Dermis microvascular lymphatic vessel endothelial cell (primary cell): ENCODE measurements around the gene BABAM1. TPM values are rescaled to one million over a fixed set of nuclear protein-coding genes. Genes with fewer than 3 reads are reported as not detected.
A peak's percentile ranks its signal among the peaks of the same experiment; 100 is the strongest.

ENCODE experiments used
- DNase-seq, 2 donors: peaks; one replicate each; pipeline versions ENCODE4 v3.0.0 to v3.0.0-alpha.2; 2010; ENCODE audit warnings: low read depth in 2 of 2
- total RNA-seq: library from RNA; depleted of rRNA; stranded (reverse); fragments of >200 nt; gene quantifications from 2 replicates; pipeline ENCODE4 v1.2.1, GENCODE V29; 2014

The BABAM1 gene
- total RNA-seq, 1 donor from 2014 or later, result 80.7 TPM

DNA sequence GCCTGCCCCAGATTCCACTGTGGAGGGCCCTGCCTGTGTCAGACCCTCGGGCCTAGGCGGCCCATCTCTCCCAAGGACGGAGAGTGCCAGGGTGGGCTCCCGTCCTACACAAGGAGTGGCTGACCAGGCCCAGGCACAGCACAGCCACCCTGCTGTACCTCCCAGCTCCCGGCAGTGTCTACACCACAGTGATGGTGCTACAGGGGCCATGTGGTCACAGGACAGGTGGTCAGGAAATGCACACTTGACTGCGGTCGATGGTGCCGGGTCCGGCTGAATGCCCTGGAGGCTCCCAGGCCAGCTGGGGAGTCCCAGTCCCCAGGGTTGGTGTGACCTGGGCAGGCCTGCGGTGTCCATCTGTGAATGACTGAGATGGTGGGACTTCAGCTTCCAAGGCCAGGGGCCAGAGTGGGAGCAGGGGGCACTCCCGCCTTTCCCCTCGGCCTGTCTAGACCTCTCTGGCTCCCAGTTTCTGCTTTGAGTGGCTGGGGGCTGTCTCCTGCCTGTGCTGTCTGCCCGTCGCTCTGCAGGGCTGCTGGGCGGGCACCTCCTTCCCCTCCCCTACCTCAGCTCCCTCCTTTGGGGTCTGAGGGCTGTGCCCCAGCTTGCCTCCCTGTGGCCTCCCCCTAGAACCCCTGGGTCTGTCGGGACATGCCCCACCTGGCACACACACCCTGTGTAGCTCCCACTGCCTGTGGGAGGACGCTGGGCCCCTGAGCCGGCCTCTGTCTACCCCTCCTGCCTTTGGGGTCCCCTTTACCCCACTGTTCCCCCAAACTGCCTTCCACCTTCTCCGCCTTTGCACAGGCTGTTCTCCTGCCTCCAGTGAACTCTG lies 54.6 kb downstream of the BABAM1 start:
- DNase-seq, result no peak

DNA sequence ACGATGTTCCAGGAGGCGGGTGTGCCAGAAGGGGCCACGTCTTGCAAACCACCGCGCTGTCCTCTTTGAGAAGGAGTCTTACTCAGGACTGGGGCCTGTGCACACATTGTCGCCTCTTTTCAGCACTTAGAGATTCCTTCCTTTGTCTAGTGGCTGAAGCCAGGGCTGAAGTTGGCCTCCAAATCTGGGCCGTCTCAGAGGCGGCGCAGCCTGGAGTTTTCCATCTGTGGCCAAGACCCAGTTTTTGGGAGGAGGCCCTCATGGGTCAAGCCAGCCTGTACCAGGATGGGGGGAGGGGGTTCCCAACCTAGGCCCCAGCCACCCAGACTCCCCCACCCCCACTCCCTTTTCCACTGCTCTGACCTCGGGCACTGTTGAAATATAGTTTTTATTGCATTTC lies 55.6 kb downstream of the BABAM1 start:
- no peak for DNase-seq

GRCh38 chr19:17323300-17323963 lies 56.2 kb downstream of the BABAM1 start:
- DNase-seq, result no peak

GRCh38 chr19:17323964-17324332 lies 56.7 kb downstream of the BABAM1 start:
- no peak for DNase-seq

GRCh38 chr19:17324357-17325114 lies 57.3 kb downstream of the BABAM1 start:
- DNase-seq, result no peak

- no peak for DNase-seq
Measured at GRCh38 chr19:17325133-17325532, 57.9 kb downstream of the BABAM1 start.

DNA sequence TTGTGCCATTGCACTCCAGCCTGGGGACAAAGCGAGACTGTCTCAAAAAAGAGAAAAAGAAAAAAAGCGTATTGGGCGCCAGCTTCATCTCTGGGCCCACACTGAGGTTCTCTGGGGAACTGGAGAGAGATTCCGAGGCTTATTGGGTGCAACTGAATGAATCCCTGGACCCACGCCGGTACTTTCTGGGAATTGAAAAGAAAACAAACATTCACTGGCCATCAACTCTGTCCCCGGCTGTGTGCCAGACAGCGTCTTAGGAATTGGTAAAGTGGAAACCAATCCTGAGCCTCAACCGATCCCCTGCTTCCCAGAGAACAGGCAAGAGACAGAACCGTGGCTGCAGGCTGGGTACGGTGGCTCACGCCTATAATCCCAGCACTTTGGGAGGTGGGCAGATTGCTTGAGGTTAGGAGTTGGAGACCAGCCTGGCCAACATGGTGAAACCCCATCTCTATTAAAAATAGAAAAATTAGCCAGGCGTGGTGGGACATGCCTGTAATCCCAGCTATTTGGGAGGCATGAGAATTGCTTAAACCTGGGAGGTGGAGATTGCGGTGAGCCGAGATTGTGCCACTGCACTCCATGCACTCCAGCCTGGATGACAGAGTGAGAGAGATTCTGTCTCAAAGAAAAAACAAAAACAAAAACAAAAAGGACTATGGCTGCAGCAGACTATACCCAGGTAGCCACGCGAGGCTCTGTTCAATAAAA lies 58.8 kb downstream of the BABAM1 start:
- no peak for DNase-seq

DNA sequence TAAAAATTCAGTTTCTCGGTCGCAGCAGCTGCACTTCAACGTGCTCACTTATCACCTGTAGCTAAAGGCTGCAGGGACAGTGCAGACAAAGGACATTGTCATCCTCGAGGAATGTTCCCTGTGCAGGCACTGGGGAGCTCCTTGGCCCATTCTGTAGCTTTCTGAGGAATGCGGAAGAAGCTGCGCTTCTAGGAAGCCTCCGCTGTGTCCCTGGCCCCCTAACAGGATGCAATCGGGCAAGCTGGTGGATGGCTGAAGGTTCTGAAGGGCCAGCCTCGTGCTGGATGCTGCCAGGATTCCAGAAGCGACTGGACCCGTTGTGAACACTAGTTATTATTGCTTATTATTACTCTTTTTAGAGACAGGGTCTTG lies 59.3 kb downstream of the BABAM1 start:
- DNase-seq, result no peak

GRCh38 chr19:17327068-17327653 lies 59.9 kb downstream of the BABAM1 start:
- DNase-seq, result no peak

- DNase-seq, result peak in 1 of 2 donors; percentile 53
Measured at GRCh38 chr19:17327654-17328516, 60.6 kb downstream of the BABAM1 start.

Other genes with a start within 250 kb of the BABAM1 start
- gene CPAMD8, start 240.6 kb upstream of the BABAM1 start, total RNA-seq, result 1.5 and 2.4 TPM in 2 replicates
- 2.8 and 4.4 TPM in 2 replicates for gene HAUS8, start 192.0 kb upstream of the BABAM1 start, total RNA-seq
- gene MYO9B, start 191.7 kb upstream of the BABAM1 start, total RNA-seq, result 27.1 and 38.3 TPM in 2 replicates
- 11.6 and 15.4 TPM in 2 replicates for gene USE1, start 52.1 kb upstream of the BABAM1 start, total RNA-seq
- 2.1 and 7.0 TPM in 2 replicates for gene OCEL1, start 41.2 kb upstream of the BABAM1 start, total RNA-seq
- 31.6 and 32.9 TPM in 2 replicates for gene NR2F6, start 21.5 kb upstream of the BABAM1 start, total RNA-seq
- gene USHBP1, start 2.7 kb upstream of the BABAM1 start, total RNA-seq, result 20.9 and 37.4 TPM in 2 replicates
- 0.51 and 0.63 TPM in 2 replicates for gene ANKLE1, start 14.5 kb downstream of the BABAM1 start, total RNA-seq
- gene ABHD8, start 36.0 kb downstream of the BABAM1 start, total RNA-seq, result 5.1 and 8.2 TPM in 2 replicates
- 42.1 and 46.1 TPM in 2 replicates for gene MRPL34, start 38.4 kb downstream of the BABAM1 start, total RNA-seq
- gene DDA1, start 42.1 kb downstream of the BABAM1 start, total RNA-seq, result 18.2 and 24.5 TPM in 2 replicates
- 1.8 and 2.8 TPM in 2 replicates for gene ANO8, start 67.4 kb downstream of the BABAM1 start, total RNA-seq
- 7.6 and 9.1 TPM in 2 replicates for gene GTPBP3, start 70.1 kb downstream of the BABAM1 start, total RNA-seq
- 5.9 and 21.2 TPM in 2 replicates for gene PLVAP, start 109.9 kb downstream of the BABAM1 start, total RNA-seq
- gene CCDC194, start 126.8 kb downstream of the BABAM1 start, total RNA-seq, result not detected in 2 replicates
- 1.9 and 4.0 TPM in 2 replicates for gene BST2, start 138.2 kb downstream of the BABAM1 start, total RNA-seq
- gene MVB12A, start 152.6 kb downstream of the BABAM1 start, total RNA-seq, result 29.4 and 41.7 TPM in 2 replicates
- gene TMEM221, start 181.2 kb downstream of the BABAM1 start, total RNA-seq, result not detected in 2 replicates
- gene NXNL1, start 193.5 kb downstream of the BABAM1 start, total RNA-seq, result not detected in 2 replicates
- gene SLC27A1, start 203.1 kb downstream of the BABAM1 start, total RNA-seq, result 13.2 and 22.4 TPM in 2 replicates
- 32.6 and 80.5 TPM in 2 replicates for gene PGLS, start 244.2 kb downstream of the BABAM1 start, total RNA-seq